Measurements from ENCODE around the gene DIP2C. TPM values are rescaled to one million over a fixed set of nuclear protein-coding genes. Genes with fewer than 3 reads are reported as not detected.

Gene DIP2C
- polyA plus RNA-seq, 3 donors: 0.11 TPM; not detected in 2

DNA sequence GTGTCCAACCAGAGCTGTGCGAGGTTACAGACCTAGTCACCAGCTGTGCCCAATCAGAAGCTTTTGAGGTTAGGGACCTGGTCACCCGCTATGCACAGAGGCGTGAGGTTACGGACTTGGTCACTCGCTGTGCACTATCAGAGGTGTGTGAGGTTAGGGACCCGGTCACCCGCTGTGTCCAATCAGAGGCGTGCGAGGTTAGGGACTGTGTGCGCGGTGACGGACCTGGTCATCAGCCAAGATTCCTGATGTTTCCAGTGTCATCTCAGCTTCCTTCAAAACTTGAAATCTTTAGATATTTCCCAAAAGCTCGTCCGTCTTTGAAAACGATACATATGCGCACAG, 182.1 kb downstream of the DIP2C start:
- no peaks in the 10 kb centered on the region for H3K79me2 ChIP-seq (ENCODE audit: insufficient read depth, low read length)
- no peak overlapping the region for H3K4me3 ChIP-seq (replicated peaks in 1 of 3; ENCODE audit: low read depth in 2 of 3, low read length in 3 of 3)
- Mint-ChIP-seq H3K27me3 (ENCODE audit: low read depth in 3 of 3) (peaks cover 12 to 19% (median 12%) of the 10 kb centered on the region in 3 donors), H3K9me3 (no peaks in the 10 kb centered on the region), H3K36me3 (no peaks in the 10 kb centered on the region), H3K4me3 (no peak overlapping the region), H3K27ac (peak overlapping the region in 1 of 7 donors; percentile 6), H3K4me1 (peaks cover 3% of the 10 kb centered on the region)
- no peaks in the 10 kb centered on the region for H4K20me1 ChIP-seq (ENCODE audit: insufficient read depth, low read length)
- no peak overlapping the region for H3K27ac ChIP-seq (ENCODE audit: low read depth in 1 of 2, low read length in 2 of 2)
- H3K9me3 ChIP-seq (replicated peaks in 1 of 2; ENCODE audit: control insufficient read depth in 1 of 2, insufficient read depth in 1 of 2, low read length in 2 of 2): no peaks in the 10 kb centered on the region
- peaks cover 0 to 5% of the 10 kb centered on the region in 2 donors for H3K27me3 ChIP-seq (ENCODE audit: control insufficient read depth in 2 of 2, insufficient read depth in 2 of 2, low read length in 2 of 2)
- no peaks in the 10 kb centered on the region for H3K4me1 ChIP-seq (ENCODE audit: control insufficient read depth in 1 of 2, insufficient read depth in 2 of 2, low read length in 2 of 2)
- no peak overlapping the region for H2AFZ ChIP-seq (ENCODE audit: insufficient read depth, low read depth, low read length, poor library complexity, severe bottlenecking)
- WGBS (ENCODE audit: insufficient coverage): 88% methylated on average over 16 of the region's 16 CpGs
- TF ChIP-seq, protein P1, sequence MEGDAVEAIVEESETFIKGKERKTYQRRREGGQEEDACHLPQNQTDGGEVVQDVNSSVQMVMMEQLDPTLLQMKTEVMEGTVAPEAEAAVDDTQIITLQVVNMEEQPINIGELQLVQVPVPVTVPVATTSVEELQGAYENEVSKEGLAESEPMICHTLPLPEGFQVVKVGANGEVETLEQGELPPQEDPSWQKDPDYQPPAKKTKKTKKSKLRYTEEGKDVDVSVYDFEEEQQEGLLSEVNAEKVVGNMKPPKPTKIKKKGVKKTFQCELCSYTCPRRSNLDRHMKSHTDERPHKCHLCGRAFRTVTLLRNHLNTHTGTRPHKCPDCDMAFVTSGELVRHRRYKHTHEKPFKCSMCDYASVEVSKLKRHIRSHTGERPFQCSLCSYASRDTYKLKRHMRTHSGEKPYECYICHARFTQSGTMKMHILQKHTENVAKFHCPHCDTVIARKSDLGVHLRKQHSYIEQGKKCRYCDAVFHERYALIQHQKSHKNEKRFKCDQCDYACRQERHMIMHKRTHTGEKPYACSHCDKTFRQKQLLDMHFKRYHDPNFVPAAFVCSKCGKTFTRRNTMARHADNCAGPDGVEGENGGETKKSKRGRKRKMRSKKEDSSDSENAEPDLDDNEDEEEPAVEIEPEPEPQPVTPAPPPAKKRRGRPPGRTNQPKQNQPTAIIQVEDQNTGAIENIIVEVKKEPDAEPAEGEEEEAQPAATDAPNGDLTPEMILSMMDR (IDR thresholded peaks at IDR 0.05): no peak
- DNase-seq: no peak
- H3K36me3 ChIP-seq (replicated peaks in 1 of 2; ENCODE audit: control insufficient read depth in 1 of 2, insufficient read depth in 2 of 2, low read length in 2 of 2): no peaks in the 10 kb centered on the region
- H3K9ac ChIP-seq (ENCODE audit: insufficient read depth, low read length, poor library complexity, severe bottlenecking): no peak overlapping the region
- intact Hi-C loops (cut with micrococcal nuclease): no loop called here
- no peak overlapping the region for H3K4me2 ChIP-seq (replicated peaks; ENCODE audit: extremely low read depth, low read length, poor library complexity, severe bottlenecking)

DNA sequence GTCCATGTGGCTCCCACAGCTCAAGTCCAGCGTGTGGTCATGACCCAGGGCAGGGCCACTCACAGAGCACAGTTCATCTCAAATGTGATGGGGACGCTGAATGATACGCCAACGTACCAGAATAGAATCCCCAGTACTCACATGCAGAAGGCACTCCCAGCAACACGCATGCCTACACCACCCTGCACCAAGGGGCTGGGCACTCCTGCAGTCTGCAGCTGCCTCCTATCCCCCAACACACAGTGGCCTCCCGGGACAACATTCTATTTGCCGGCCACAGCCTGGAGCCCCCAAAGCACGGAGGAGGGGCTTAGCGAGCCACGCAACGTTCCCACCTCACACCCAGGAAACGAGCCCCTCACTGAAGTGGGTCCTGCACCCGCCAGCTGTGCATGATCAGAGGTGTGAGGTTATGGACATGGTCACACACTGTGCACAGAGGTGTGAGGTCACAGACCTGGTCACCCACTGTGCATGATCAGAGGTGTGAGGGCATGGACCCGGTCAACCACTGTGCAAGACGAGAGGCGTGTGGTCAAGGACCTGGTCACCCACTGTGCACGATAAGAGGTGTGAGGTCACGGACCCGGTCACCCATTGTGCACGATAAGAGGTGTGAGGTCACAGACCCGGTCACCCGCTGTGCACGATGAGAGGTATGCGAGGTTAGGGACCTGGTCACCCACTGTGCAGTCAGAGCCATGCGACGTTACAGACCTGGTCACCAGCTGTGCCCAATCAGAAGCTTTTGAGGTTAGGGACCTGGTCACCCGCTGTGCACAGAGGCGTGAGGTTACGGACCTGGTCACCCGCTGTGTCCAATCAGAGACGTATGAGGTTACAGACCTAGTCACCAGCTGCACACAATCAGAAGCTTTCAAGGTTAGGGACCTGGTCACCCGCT, 182.8 kb downstream of the DIP2C start:
- Histone ChIP-seq H3K36me3 (replicated peaks in 1 of 2; ENCODE audit: control insufficient read depth in 1 of 2, insufficient read depth in 2 of 2, low read length in 2 of 2) (no peaks in the 10 kb centered on the region), H3K27ac (ENCODE audit: low read depth in 1 of 2, low read length in 2 of 2) (no peak overlapping the region), H4K20me1 (ENCODE audit: insufficient read depth, low read length) (no peaks in the 10 kb centered on the region), H3K79me2 (ENCODE audit: insufficient read depth, low read length) (no peaks in the 10 kb centered on the region), H3K9ac (ENCODE audit: insufficient read depth, low read length, poor library complexity, severe bottlenecking) (no peak overlapping the region), H2AFZ (ENCODE audit: insufficient read depth, low read depth, low read length, poor library complexity, severe bottlenecking) (no peak overlapping the region), H3K4me3 (replicated peaks in 1 of 3; ENCODE audit: low read depth in 2 of 3, low read length in 3 of 3) (no peak overlapping the region), H3K4me2 (replicated peaks; ENCODE audit: extremely low read depth, low read length, poor library complexity, severe bottlenecking) (no peak overlapping the region), H3K9me3 (replicated peaks in 1 of 2; ENCODE audit: control insufficient read depth in 1 of 2, insufficient read depth in 1 of 2, low read length in 2 of 2) (no peaks in the 10 kb centered on the region), H3K27me3 (ENCODE audit: control insufficient read depth in 2 of 2, insufficient read depth in 2 of 2, low read length in 2 of 2) (peaks cover 0 to 5% of the 10 kb centered on the region in 2 donors), H3K4me1 (ENCODE audit: control insufficient read depth in 1 of 2, insufficient read depth in 2 of 2, low read length in 2 of 2) (no peaks in the 10 kb centered on the region)
- H3K36me3 Mint-ChIP-seq: no peaks in the 10 kb centered on the region
- no peak for DNase-seq
- H3K4me3 Mint-ChIP-seq: no peak overlapping the region
- TF ChIP-seq, protein P1 (IDR thresholded peaks at IDR 0.05): no peak
- peaks cover 3% of the 10 kb centered on the region for H3K4me1 Mint-ChIP-seq
- intact Hi-C loops (cut with micrococcal nuclease): no loop called here
- H3K27ac Mint-ChIP-seq: peak overlapping the region in 1 of 7 donors; percentile 6
- 94% methylated on average over 25 of the region's 32 CpGs for WGBS (ENCODE audit: insufficient coverage)
- H3K27me3 Mint-ChIP-seq (ENCODE audit: low read depth in 3 of 3): peaks cover 14 to 19% (median 15%) of the 10 kb centered on the region in 3 donors
- H3K9me3 Mint-ChIP-seq: no peaks in the 10 kb centered on the region

Data from CD14-positive monocyte (primary cell).